ENCODE results near the gene B9D1.

Gene B9D1

DNA sequence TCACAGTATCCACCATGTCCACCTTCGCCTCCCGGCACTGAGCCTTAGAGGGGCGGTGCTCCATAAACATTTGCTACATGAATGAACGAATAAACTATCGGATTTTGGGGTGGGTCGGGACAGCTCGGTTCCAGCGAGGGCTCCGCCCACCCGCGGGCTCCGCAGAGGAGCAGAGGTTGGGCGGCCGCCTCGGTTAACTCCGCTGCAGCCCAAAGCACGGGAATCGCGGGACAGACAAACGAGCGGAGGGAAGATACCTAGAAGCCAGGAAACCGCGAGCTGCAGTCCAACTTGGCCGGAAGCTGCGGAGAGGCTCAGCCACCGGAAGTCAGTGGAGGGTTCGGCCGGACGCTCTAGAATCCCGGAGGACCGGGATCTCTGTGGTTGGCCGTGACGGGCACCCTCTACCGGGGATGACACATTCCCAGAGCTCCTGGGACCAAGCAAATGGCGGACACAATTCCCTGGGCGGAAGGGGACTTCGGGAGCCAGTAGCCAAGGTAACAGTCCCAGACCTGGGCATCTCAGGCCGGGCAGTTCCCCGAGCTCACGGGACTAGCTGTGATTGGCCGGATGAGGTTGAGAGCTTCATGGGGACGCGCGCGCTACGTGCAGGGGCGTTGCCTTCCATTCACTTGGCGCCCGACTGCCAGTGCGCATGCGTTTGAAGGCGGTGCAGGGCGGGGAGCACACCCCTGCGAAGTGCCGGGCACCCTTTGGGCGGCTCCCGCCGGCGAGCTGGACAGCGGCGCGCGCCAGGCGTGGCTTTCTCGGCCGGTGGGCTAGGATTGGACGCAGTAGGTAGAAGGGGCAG is 15.3 kb upstream of the B9D1 start:
- in situ Hi-C loops (cut with HindIII; ENCODE audit: low sequenced_read_pairs): no loop called here

DNA sequence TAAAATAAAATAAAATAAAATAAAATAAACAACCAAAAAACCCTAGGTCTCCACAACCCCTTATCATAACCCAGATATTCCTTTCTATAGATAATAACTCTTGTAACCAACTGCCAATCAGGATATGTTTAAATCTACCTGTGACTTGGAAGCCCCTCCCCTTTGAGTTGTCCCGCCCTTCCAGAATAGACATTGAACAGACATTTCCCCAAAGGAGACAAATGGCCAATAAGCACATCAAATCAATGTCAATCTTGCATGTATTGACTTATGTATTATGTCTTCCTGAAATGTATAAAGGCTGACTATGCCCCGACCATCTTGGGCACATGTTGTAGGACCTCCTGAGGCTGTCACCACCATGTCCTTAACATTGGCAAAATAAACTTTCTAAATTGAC is 14.3 kb upstream of the B9D1 start:
- in situ Hi-C loops (cut with HindIII; ENCODE audit: low sequenced_read_pairs): no loop called here

DNA sequence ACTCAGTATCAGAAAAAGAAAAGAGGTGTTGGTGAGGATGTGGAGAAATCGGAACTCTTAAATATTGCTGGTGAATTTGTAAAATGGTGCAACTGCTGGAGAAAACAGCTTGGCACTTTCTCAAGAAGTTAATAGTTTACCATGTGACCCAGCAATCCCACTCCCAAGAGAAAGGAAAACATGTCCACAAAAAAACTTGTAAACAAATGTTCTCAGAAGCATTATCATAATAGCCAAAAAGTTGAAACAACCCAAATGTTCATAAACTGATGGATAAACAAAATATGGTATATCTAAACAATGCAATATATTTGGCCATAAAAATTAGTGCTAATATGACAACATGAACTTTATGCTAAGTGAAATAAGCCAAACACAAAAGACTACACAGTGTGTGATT is 13.2 kb upstream of the B9D1 start:
- in situ Hi-C loops (cut with HindIII; ENCODE audit: low sequenced_read_pairs): no loop called here

DNA sequence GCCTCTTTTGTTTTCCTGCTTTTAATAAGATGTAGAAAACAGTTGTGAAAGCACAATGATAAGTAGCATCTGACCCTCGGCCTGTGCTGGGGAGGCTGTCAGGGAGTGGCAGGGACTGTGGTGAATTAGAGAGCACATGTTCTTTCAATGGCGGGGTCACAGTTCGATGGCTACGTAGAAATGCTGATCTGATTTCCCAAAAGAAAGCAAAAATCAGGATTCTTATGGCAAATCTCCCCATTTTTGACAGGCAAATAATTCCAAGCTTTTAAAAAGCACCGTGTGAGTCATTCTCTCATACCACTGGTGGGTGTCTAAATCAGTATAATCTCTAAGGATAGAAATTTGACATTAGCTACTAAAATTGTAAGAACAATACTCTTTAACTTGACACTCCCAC is 11.6 kb upstream of the B9D1 start:
- in situ Hi-C loops (cut with HindIII; ENCODE audit: low sequenced_read_pairs): loop anchor here (25.0 kb wide), 1 partner anchor 413 kb away; no protein-coding TSS in a partner anchor

DNA sequence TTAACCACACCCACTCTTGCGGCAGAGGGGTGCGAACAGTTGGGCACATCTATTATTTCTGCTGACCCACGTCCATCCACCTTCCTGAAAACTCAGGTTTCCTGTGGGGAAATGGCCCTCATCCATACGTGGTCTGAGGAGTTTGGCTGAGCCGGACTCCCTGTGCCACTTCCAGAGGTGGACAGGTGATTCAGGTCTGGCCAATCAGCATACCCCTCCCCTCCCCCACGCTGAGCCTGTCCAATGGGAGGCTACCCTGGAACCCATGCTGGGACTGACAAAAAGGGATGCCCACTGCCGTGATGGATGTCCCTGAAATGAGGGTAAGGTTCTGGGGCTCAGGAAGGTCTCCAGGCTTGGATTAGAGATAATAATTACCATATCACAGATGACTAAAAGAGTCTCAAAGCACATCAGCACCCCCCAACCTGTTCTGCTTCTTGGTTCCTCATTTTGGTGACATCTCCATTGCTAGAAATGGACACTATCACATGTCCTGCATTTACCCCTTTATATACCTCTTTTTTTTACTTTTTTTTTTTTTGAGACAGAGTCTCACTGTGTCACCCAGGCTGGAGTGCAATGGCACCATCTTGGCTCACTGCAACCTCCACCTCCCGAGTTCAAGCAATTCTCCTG is 10.5 kb upstream of the B9D1 start:
- in situ Hi-C loops (cut with HindIII; ENCODE audit: low sequenced_read_pairs): loop anchor here (25.0 kb wide), 1 partner anchor 414 kb away; no protein-coding TSS in a partner anchor

DNA sequence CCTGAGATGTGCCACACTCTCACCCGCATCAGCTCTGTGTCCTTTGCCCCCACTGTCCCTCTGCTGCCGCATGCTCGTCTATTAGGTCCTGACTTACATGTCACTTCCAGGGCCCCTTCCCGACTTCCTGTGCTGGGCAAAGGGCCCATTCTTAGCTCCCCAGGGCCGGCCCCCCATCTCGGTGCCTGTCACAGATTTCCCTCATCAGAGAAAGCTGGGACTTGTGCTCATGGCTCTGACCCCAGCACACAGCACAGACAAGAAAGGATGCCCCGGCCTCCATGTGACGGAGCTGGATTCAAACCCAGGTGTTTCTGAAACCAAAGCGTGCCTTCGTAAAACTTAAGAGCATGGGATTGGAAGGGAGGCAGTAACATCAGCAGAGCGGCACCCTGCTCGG is 9.9 kb upstream of the B9D1 start:
- in situ Hi-C loops (cut with HindIII; ENCODE audit: low sequenced_read_pairs): loop anchor here (25.0 kb wide), 1 partner anchor 415 kb away; no protein-coding TSS in a partner anchor

DNA sequence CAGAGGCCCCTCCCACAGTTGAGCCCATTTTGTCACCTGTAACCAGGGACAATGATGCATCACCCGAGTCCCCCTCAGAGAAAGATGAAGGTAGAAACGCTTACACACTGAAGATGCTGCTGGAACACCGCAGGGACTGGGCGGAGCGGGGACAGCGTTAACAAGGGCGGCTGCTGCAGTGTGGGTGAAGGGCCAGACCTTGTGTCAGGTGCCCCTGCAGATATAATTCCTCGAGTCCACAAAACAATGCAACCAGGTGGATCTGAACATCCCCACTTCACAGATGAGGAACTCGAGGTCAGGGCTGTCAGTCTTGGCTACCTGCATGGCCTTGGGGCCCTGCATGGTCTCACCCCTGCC is 9.5 kb upstream of the B9D1 start:
- in situ Hi-C loops (cut with HindIII; ENCODE audit: low sequenced_read_pairs): loop anchor here (25.0 kb wide), 1 partner anchor 415 kb away; no protein-coding TSS in a partner anchor

DNA sequence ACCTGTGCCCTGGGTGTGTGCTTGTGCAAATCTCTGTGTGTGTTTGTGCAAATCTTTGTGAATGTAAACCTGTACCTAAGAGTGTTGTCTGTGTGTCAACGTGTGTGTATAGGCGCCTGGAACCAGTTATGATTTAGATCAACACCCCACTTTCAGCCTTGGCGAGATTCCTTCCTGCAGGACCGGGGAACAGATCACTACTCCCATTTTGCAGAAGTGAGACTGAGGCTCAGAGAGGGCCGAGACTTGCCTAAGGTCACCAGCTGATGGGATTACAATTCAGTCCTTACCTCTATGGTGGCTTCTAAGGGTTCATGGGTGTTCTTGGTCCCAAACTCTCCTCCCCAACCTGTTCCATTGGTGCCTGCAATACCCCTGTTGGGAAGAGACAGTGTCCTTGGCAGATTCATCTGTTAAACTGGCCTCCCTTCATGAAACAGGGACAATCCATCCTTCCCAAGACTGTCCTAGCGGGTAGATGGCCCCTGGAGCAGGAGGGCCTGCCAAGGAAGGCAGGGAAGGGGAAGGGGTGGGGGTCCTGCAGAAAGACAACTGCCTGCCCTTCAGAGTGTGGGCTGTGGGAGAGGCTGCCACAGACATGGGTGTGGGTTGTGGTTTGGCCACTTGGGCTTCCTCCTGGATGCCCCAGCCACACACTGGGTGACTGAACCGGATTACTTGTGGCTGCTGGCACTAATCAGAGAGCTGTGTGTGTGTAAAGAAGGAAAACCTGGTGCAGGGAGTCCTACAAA is 8.9 kb upstream of the B9D1 start:
- in situ Hi-C loops (cut with HindIII; ENCODE audit: low sequenced_read_pairs): loop anchor here (25.0 kb wide), 1 partner anchor 416 kb away; no protein-coding TSS in a partner anchor

DNA sequence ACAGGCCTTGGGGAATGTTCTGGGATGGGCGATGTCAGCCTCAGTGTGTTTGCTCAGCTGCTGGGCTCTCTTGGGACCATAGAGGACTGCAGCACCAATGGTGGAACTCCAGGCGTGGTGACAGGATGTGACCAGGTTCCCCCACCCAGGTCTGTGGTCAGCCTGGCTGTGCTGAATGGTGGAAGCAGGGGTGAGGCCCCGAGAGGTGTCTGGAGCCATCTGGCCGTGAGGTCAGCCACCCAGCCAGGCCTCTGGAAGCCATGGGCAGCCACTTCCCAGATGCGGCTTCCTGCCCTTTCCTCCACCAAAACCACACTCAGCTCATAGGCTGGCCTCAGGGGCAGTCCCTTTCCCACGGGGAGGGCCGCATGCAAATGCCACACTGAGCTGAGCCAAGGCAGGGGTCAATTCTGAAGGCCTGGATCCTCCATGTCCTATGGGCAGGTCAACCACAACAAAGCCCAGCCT is 8.0 kb upstream of the B9D1 start:
- in situ Hi-C loops (cut with HindIII; ENCODE audit: low sequenced_read_pairs): loop anchor here (25.0 kb wide), 1 partner anchor 417 kb away; no protein-coding TSS in a partner anchor

DNA sequence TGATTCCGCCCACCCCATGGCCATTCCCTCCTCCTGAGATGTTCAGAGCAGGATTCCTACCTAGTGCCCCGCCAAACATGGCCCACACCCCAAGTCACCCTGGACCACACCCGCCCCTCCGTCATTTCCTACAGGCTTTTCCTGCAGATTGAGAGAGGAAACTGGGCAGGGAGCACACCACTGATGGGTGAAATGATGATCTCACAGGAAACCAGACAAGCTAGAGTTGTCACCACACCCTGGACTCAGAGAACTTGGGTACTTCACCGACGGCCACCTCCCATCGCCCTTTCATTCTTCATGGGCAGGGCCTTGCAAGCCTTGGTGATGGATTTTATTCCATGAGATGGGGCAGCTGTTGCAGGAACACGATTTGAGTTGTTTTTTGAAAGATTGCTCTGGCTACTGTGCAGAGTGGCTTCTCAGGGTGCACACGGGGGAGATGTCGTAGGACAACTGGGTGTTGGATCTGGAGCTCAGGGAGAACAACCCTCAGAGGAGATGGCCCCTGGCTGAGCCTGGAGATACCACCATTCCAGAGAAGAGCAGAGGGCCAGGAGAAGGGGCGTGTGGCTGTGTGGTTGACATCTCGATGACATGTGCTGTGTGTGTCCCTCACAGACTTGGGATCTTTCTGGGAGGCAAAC is 7.4 kb upstream of the B9D1 start:
- in situ Hi-C loops (cut with HindIII; ENCODE audit: low sequenced_read_pairs): loop anchor here (25.0 kb wide), 1 partner anchor 417 kb away; no protein-coding TSS in a partner anchor

DNA sequence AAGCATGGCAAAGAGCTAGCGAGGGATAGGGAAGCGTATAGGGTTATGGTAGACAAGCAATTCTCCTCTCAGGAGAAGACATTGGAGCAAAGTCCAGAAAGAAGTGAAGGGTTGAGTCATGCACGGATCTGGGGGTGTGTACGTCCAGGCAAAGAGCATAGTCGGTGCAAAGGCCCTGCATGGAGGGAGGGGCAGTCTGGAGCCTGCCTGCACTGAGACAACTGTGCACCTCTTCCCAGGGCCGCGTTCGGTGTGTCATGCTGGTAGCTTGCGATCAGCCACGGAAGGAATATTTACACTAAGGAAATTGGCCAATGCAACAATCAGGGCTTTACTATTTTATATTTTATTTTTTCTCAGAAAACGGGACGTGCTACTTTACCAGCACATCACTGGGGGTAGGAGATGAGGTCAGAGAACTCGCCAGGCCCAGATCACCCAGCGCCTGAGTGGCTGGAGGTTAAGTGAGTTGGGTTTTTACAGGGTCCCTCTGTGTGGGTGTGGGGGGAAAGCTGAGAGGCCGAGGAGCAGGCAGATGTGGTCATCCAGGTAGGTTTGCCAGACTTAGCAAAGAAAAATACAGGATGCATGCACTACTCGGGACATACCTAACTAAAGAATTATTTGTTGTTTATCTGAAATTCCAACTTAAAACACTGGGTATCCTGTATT is 6.7 kb upstream of the B9D1 start:
- in situ Hi-C loops (cut with HindIII; ENCODE audit: low sequenced_read_pairs): loop anchor here (25.0 kb wide), 1 partner anchor 418 kb away; no protein-coding TSS in a partner anchor

DNA sequence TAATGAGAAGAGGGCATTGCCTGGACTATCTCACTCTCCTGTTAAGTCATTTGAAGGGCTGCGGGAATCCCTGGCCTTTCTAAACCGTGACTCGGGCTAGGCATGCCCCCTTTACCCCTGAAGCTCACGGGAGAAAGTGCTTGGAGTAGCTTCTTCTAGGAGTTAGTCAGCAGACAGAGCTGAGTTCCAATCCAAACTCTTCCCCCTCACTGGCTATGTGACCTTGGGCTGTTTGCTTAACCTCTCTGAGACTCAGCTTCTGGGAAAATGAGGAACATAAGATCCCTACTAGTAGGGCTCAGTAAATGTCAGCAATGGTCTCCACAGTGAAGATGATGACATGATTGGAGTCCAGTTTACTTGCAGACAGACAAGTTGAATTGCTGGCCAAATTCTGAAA is 5.7 kb upstream of the B9D1 start:
- in situ Hi-C loops (cut with HindIII; ENCODE audit: low sequenced_read_pairs): loop anchor here (25.0 kb wide), 1 partner anchor 419 kb away; no protein-coding TSS in a partner anchor

DNA sequence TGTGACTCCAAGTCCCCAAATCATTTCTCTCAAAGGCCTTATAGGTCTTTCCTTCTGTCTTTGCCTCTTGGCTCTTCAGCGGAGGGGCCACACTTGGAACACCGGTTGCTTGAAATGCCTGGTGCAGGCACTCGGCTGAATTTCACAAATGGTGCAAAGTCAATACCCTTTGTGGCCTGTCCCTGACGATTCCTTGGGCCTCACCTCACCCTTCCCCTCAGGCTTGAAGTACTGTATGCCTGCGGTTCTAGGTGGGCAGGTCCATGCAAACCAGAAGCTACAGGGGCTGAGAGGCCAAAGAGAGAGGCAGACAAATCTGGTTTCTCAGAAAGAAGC is 4.1 kb upstream of the B9D1 start:
- in situ Hi-C loops (cut with HindIII; ENCODE audit: low sequenced_read_pairs): loop anchor here (25.0 kb wide), 1 partner anchor 421 kb away; no protein-coding TSS in a partner anchor

DNA sequence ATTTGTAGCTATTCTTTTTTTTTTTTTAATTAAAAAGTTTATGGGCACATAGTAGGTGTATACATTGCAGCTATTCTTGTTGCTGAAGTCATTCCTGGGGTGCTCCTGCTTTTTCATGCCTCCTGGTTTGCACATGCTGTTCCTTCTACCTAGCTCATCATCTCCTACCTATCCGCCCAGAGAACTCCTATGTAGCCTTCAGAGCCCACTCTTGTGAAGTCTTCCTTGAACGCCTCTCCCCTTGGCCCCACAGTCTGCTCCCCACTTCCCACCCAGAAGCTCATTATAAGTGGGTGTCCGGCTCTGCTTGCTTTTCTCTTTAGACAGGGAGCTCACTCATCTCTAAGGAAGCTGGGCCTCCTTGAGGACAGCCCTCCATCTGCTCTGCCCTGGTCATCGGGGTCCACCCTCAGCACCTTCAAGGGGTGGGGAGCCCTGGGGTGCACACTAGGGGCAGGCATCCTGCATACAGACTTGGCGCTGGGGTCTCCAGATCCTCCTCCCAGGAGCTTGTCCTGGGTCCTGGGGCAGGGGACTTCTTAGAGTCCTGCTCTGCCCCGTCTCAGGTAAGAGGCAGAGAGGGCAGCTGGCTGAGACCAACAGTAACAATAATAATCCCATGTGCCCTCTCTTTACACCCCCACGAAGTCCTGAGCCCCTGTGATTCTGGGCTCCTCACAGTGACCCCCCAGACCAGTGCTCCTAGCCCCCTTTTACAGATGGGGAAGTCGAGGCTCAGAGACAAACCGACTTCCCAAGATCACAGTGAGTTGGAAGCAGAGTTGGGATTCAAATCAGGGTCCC is 3.5 kb upstream of the B9D1 start:
- in situ Hi-C loops (cut with HindIII; ENCODE audit: low sequenced_read_pairs): loop anchor here (25.0 kb wide), 1 partner anchor 421 kb away; no protein-coding TSS in a partner anchor

DNA sequence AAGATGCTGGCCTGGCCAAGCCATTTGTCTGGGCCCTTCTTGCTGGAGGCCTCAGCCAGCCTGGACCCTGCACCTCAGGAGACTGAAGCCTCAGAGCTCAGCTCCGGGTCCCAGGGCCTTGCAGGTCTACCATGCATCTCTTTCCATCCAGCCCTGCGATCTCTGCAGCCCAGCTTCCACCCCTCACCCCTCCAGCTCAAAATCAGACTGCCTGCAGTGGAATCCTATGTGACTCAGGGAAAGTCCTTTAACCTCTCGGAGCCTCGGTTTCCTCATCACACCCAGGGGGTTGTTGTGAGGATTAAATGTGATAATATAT is 2.9 kb upstream of the B9D1 start:
- in situ Hi-C loops (cut with HindIII; ENCODE audit: low sequenced_read_pairs): loop anchor here (25.0 kb wide), 1 partner anchor 422 kb away; no protein-coding TSS in a partner anchor

DNA sequence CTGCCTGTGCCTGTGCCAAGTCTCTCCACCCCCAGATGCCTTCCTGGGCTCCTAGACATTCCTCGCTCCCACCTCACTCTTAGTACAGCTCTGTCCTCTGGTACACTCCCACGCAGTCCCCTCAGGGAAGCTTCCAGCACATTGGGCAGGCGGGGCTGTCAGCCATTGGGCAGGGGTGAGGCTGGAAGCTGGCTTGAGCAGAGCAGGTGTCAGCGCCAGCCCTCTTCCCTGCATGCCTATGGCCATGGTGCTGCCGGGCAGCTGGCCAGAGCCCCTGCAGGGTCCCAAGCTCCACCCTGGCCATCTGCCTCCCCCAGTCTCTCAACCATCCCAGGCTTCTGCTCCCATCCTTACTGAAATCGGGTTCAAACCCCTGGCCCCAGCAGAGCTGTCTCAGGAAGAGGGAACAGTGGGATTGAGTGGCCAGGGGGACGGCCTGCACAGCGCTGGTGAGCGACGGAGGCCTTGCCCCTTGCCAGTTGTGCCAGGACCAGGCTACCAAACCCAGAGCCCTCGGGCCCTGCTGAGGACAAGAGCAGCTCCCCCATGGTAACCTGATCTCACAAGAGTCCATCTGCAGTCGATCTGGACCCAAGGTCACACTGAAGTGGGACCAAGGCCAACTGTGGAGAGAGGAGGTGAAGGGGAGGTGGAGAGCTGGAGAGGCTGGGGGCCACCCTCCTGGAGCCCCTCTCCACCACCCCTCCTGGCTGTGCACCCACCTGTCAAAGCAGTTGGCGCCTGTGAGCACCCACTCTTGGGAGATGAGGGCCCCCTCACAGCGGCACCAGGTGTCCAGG is 2.4 kb upstream of the B9D1 start:
- in situ Hi-C loops (cut with HindIII; ENCODE audit: low sequenced_read_pairs): loop anchor here (5.0 to 25.0 kb wide), 2 partner anchors 92 to 422 kb away; no protein-coding TSS in a partner anchor

DNA sequence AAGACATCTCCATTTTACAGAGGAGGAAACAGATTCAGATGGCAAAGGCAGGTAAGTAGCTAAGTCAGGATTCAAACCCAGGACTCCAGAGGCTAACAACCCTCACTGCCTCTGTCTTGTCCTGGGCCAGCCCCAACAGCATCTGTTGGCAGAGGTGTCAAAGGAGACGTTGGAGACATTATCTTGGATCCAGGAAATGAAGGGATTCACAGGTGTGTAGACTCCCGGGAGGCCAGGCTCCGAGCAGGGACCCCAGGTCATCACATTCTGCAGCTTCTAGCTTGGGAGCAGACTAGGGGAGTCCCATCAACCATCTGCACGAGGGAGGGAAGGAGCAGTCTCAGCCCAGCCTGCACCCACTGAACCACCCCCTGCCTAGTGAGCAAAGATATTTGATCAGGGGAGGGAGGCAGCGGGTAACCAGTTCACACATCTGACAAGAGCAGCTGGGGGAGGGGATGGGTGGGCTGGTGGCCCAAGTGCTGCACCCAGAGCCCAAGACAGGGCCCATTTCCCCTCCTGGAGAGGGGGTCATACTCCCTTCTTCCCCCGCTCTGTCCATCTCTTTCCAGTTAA is 1.0 kb upstream of the B9D1 start:
- in situ Hi-C loops (cut with HindIII; ENCODE audit: low sequenced_read_pairs): loop anchor here (5.0 to 25.0 kb wide), 2 partner anchors 94 to 424 kb away; no protein-coding TSS in a partner anchor

DNA sequence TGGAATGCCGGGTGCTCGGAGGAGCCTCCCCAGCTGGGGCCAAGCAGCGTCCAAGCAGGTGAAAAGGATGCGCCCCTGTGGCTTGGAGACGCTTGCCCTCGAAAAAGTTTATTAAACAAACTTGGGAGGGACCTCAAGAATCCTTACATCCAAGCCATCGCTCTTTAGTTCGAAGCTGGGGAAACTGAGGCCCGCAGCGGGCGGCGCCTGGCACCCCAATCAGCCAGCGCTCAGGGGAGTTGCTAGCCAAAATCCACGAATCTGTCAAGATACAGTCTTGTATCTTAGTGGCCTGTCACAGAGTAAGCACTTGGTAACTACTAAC is 553 bp upstream of the B9D1 start:
- in situ Hi-C loops (cut with HindIII; ENCODE audit: low sequenced_read_pairs): loop anchor here (5.0 to 25.0 kb wide), 2 partner anchors 94 to 424 kb away; no protein-coding TSS in a partner anchor
